ENCODE data around the gene FAM149A. TPM values are rescaled to one million over a fixed set of nuclear protein-coding genes. Genes with fewer than 3 reads are reported as not detected.

Gene FAM149A
- total and polyA plus RNA-seq, 8 donors, result 11.9 to 31.4 (median 20.6) TPM

GRCh38 chr4:186074189-186074588, 30.3 kb upstream of the FAM149A start:
- DNase-seq, result no peak
- ATAC-seq, result peak in 1 of 4 donors; percentile 48
- H3K4me1 ChIP-seq, result peaks cover 0 to 11% (median 5%) of the 10 kb centered on the region in 3 donors
- intact Hi-C loops (cut with DNase I), result loop anchor here in 1 of 3 donors (10.0 kb wide), 1 partner anchor 71 kb away; no protein-coding TSS in a partner anchor
- no peak for FAIRE-seq
- no peaks in the 10 kb centered on the region for H3K27me3 ChIP-seq
- H3K36me3 ChIP-seq, result no peaks in the 10 kb centered on the region
- TF ChIP-seq, protein P1, sequence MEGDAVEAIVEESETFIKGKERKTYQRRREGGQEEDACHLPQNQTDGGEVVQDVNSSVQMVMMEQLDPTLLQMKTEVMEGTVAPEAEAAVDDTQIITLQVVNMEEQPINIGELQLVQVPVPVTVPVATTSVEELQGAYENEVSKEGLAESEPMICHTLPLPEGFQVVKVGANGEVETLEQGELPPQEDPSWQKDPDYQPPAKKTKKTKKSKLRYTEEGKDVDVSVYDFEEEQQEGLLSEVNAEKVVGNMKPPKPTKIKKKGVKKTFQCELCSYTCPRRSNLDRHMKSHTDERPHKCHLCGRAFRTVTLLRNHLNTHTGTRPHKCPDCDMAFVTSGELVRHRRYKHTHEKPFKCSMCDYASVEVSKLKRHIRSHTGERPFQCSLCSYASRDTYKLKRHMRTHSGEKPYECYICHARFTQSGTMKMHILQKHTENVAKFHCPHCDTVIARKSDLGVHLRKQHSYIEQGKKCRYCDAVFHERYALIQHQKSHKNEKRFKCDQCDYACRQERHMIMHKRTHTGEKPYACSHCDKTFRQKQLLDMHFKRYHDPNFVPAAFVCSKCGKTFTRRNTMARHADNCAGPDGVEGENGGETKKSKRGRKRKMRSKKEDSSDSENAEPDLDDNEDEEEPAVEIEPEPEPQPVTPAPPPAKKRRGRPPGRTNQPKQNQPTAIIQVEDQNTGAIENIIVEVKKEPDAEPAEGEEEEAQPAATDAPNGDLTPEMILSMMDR (IDR thresholded peaks at IDR 0.05), result no peak
- 75 to 78% methylated on average over 7 of the region's 7 CpGs for WGBS, 2 donors
- no peak overlapping the region for H3K4me3 ChIP-seq
- no peak overlapping the region for H3K27ac ChIP-seq
- H3K9me3 ChIP-seq, result no peaks in the 10 kb centered on the region

GRCh38 chr4:186078981-186079638, 25.4 kb upstream of the FAM149A start:
- ATAC-seq, result peak in 3 of 4 donors; percentile 54 to 68 (median 61)
- 55 to 71% methylated on average over 11 of the region's 11 CpGs for WGBS, 2 donors

DNA sequence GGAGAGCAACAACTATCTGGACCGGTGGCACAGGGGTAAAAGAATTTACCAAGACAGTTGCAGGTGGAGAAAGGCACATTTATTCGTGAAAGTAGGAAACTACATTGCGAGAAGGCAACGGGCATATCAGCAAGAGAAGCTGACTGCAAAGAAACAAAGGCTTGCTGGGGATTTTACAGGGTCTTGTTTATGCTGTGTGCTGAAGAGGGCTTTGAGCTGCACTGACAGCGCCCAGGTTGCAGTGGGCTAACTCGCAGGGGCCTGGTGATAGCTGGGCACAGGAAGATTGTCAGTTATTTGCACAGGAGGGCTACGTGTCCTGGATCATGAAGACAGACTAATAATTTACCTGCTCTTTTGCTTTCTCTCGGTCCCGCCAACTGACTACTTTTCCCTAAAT, 24.8 kb upstream of the FAM149A start:
- intact Hi-C loops (cut with DNase I), result loop anchor here in 1 of 3 donors (10.0 kb wide), 1 partner anchor 65 kb away; no protein-coding TSS in a partner anchor
- Histone ChIP-seq H3K4me1 (peaks cover 0 to 5% (median 0%) of the 10 kb centered on the region in 3 donors), H3K36me3 (no peaks in the 10 kb centered on the region), H3K27ac (peak overlapping the region in 2 of 4 donors; percentile 50 to 52), H3K4me3 (no peak overlapping the region), H3K27me3 (no peaks in the 10 kb centered on the region), H3K9me3 (no peaks in the 10 kb centered on the region)
- WGBS, 2 donors, result 70% methylated on average over 9 of the region's 9 CpGs
- FAIRE-seq (no peak), DNase-seq (no peak), ATAC-seq (no peak)
- TF ChIP-seq, protein P1 (IDR thresholded peaks at IDR 0.05), result no peak

More at GRCh38 chr4:186078981-186079638, 25.4 kb upstream of the FAM149A start:
- Histone ChIP-seq H3K27ac (peak overlapping the region in 2 of 4 donors; percentile 50 to 52), H3K36me3 (no peaks in the 10 kb centered on the region), H3K4me1 (peaks cover 0 to 5% (median 0%) of the 10 kb centered on the region in 3 donors), H3K27me3 (no peaks in the 10 kb centered on the region), H3K4me3 (no peak overlapping the region), H3K9me3 (no peaks in the 10 kb centered on the region)
- TF ChIP-seq, protein P1 (IDR thresholded peaks at IDR 0.05), result no peak
- FAIRE-seq (no peak), DNase-seq (no peak)
- intact Hi-C loops (cut with DNase I), result loop anchor here in 1 of 3 donors (10.0 kb wide), 1 partner anchor 66 kb away; no protein-coding TSS in a partner anchor

DNA sequence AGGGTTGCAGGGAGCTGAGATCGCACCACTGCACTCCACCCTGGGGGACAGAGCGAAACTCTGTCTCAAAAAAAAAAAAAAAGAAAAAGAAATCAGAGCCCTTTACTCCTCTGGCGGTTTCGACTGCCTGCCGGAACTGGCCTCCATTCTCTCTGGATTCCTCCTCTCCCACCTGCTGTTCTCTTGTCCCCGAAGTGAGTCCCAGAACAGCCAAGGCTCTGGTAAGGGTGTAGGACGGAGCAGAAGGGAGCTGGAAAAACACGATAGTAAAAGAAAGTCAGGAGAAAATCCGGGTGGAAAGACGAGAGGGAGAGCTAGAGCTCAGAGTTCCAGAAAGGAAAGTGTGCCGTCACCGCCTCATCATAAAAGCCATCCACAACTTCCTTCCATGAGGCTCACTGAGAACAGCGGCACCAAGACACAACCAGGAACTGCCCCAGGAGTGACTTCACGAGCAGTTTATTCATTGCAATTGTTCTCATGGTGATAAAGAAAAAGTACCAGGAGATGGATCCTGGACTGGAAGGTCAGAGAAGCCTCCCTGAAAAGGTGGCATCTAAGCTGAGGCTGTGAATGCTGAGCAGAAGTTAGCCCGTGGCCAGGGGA, 23.2 kb upstream of the FAM149A start:
- Histone ChIP-seq H3K36me3 (no peaks in the 10 kb centered on the region), H3K27me3 (no peaks in the 10 kb centered on the region), H3K4me3 (no peak overlapping the region), H3K27ac (no peak overlapping the region), H3K4me1 (peaks cover 0 to 5% (median 0%) of the 10 kb centered on the region in 3 donors), H3K9me3 (no peaks in the 10 kb centered on the region)
- ATAC-seq, result no peak
- DNase-seq, result no peak
- intact Hi-C loops (cut with DNase I), result no loop called here
- WGBS, 2 donors, result 92 to 95% methylated on average over 15 of the region's 15 CpGs
- TF ChIP-seq, protein P1 (IDR thresholded peaks at IDR 0.05), result no peak
- no peak for FAIRE-seq
